Left renal pelvis (tissue), 4 donors: ENCODE data around the gene ZNF316. TPM values are rescaled to one million over a fixed set of nuclear protein-coding genes. Genes with fewer than 3 reads are reported as not detected.

Source experiments
- DNase-seq, 4 donors: peaks; one replicate each; pipeline ENCODE4 v3.0.0-alpha.2; 2013; ENCODE audit warnings: low read depth in 4 of 4, low spot score in 3 of 4
- polyA plus RNA-seq, 4 donors: library from polyadenylated mRNA; unstranded; fragments of 120-200 nt; gene quantifications; one replicate each; pipeline ENCODE4 v1.2.1, GENCODE V29; 2013; ENCODE audit not compliant: insufficient read length in 4 of 4

Gene ZNF316
- polyA plus RNA-seq, 4 donors, result 30.6 to 65.8 (median 41.4) TPM

GRCh38 chr7:6675807-6676405, 38.8 kb downstream of the ZNF316 start:
- no peak for DNase-seq

DNA sequence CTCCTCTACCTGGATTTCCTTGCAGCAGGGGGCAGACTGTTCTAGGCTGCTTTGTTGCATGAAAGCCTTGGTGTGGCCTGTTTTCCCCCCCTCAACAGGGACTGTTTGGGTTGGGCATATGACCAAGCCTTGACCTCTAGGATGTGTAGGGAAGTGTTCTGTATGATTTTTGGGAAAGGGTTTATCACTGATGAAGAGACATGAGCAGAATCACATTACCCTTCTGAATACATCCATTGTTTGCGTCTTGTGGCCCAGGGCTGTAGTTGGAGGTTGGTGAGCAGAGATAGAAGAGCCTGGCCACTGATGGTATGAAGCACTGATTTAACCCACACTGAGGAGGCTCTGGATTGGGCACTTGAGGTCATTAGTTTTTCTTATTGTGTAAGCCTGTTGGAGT, 43.0 kb downstream of the ZNF316 start:
- no peak for DNase-seq

DNA sequence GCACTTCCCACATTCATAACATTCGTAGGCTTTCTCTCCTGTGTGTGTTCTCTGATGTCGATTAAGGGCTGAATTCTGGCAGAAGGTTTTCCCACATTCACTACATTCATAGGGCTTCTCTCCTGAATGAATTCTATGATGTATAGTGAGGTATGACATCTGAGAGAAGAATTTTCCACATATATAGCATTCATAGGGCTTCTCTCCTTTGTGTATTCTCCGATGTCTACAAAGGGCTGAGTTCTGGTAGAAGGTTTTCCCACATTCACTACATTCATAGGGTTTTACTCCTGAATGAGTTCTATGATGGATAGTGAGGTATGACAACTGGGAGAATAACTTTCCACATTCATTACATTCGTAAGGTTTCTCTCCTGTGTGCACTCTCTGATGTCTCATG, 54.0 kb downstream of the ZNF316 start:
- DNase-seq, result no peak

DNA sequence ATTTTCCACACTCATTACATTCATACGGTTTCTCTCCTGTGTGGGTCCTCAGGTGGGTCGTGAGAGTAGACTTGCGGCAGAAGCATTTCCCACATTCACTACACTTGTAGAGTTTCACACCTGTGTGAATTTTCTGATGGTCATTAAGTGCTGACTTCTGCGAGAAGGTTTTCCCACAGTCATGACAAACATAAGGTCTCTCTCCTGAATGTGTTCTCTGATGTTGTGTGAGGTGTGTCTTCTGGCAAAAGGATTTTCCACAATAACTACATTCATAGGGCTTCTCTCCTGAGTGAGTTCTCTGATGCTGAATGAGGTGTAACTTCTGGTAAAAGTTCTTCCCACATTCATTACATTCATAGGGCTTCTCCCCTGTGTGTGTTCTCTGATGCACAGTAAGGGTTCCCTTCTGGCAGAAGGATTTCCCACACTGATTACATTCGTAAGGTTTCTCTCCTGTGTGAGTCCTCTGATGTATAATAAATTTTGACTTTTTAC, 54.5 kb downstream of the ZNF316 start:
- no peak for DNase-seq

- no peak for DNase-seq
Measured at GRCh38 chr7:6700793-6701192, 63.7 kb downstream of the ZNF316 start.

DNA sequence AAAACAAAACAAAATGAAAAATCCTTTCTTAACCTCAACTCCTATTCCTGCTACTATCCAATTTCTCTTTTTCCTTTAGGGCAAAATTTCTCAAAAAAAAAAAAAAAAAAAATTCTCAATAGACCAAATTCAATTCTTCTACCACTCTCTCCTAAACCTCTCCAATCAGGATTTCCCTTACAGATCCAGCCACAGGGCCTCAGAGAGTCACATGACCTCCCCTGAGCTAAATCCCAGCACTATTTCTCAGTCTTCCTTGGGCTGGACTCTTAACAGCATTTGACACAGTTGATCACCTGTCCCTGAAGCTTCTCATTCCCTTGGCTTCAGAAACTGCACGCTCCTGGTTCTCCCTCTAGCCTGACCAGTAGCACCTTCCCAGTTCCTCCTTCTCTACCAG, 64.7 kb downstream of the ZNF316 start:
- DNase-seq, result no peak

Other genes starting within 250 kb of the ZNF316 start
- 10 to 100 TPM; 10.6 to 21.0 (median 14.5) TPM for gene DAGLB, start 189.4 kb upstream of the ZNF316 start, polyA plus RNA-seq
- 100 to 1,000 TPM; 195 to 323 (median 219) TPM for gene KDELR2, start 153.2 kb upstream of the ZNF316 start, polyA plus RNA-seq
- 1 to 10 TPM in 1 of 4 donors, under 1 TPM in 3; 0.16 to 1.2 (median 0.67) TPM for gene GRID2IP, start 85.9 kb upstream of the ZNF316 start, polyA plus RNA-seq
- gene ZDHHC4, start 59.9 kb upstream of the ZNF316 start, polyA plus RNA-seq, result 10 to 100 TPM; 58.3 to 94.5 (median 78.9) TPM
- gene INTS15, start 47.3 kb upstream of the ZNF316 start, polyA plus RNA-seq, result 10 to 100 TPM; 28.1 to 51.4 (median 35.5) TPM
- 10 to 100 TPM; 14.8 to 17.8 (median 15.6) TPM for gene ZNF853, start 21.7 kb upstream of the ZNF316 start, polyA plus RNA-seq
- gene ZNF12, start 69.6 kb downstream of the ZNF316 start, polyA plus RNA-seq, result 10 to 100 TPM; 37.3 to 50.4 (median 39.5) TPM
- gene RSPH10B2, start 116.8 kb downstream of the ZNF316 start, polyA plus RNA-seq, result 1 to 10 TPM in 2 of 4 donors, under 1 TPM in 2; 0.10 to 2.0 (median 1.0) TPM
- gene CCZ1B, start 189.0 kb downstream of the ZNF316 start, polyA plus RNA-seq, result 10 to 100 TPM; 60.9 to 98.7 (median 64.3) TPM